ENCODE results near the gene ACOT6. TPM values are rescaled to one million over a fixed set of nuclear protein-coding genes. Genes with fewer than 3 reads are reported as not detected.
"Not testable (repeated sequence)": the region's sequence is repeated elsewhere in the genome, so short reads cannot be mapped to it uniquely, and the experiment has no call there.

Gene ACOT6
- total and polyA plus RNA-seq, 2 experiments from 2014 or later: not detected

DNA sequence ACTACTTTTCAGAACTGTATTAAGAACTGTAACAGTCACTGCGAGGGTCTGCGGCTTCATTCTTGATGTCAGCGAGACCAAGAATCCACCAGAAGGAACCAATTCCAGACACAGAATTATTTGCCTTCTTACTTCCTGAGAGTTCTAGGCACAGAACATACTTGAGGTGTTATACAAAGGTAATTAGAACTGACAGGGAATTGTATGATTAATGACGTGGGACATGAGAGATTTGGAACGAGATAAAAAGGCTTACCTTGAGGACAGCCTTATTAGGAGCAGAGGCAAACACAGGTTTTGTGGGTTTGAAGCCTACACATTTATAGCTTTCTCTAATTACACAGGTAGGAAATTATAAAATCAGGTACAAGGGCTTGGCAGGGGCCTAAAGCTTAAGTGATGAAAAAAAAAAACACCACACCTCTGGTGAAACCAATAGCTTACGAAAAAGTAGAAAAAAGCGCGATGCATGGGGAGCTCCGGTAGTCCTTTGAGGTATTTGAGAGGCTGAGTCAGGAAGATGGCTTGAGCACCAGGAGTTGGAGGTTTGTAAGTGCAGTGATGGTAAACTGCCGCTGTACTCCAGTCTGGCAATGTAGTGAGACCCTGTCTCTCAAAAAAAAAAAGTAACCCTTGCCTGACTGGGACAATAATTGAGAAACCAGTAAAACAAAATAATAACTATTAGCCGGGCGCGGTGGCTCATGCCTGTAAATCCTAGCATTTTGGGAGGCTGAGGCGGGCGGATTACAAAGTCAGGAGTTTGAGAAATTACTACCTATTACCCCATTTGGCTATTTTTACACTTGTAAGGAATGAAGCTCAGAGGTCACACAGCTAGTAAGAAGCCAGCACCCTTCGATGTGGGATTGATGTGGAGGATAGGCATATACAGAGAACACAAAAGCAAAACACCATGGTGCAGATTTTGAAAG is 44.1 kb upstream of the ACOT6 start:
- peaks cover 20% of the 10 kb centered on the region for H3K79me2 ChIP-seq
- H4K20me1 ChIP-seq (ENCODE audit: insufficient read depth, poor library complexity, severe bottlenecking): no peaks in the 10 kb centered on the region
- H3K4me2 ChIP-seq: peak overlapping the region; percentile 82
- peak overlapping the region; percentile 71 for H3K4me3 ChIP-seq
- no peak for TF ChIP-seq EZH2phosphoT487 (IDR thresholded peaks at IDR 0.05; ENCODE audit: low read depth, severe bottlenecking, unreplicated experiment)
- no peak for TF ChIP-seq EZH2 (IDR thresholded peaks at IDR 0.05; ENCODE audit: borderline replicate concordance)
- TF ChIP-seq, protein P1, sequence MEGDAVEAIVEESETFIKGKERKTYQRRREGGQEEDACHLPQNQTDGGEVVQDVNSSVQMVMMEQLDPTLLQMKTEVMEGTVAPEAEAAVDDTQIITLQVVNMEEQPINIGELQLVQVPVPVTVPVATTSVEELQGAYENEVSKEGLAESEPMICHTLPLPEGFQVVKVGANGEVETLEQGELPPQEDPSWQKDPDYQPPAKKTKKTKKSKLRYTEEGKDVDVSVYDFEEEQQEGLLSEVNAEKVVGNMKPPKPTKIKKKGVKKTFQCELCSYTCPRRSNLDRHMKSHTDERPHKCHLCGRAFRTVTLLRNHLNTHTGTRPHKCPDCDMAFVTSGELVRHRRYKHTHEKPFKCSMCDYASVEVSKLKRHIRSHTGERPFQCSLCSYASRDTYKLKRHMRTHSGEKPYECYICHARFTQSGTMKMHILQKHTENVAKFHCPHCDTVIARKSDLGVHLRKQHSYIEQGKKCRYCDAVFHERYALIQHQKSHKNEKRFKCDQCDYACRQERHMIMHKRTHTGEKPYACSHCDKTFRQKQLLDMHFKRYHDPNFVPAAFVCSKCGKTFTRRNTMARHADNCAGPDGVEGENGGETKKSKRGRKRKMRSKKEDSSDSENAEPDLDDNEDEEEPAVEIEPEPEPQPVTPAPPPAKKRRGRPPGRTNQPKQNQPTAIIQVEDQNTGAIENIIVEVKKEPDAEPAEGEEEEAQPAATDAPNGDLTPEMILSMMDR (IDR thresholded peaks at IDR 0.05; ENCODE audit: poor library complexity): no peak
- H3K9me2 ChIP-seq (replicated peaks; ENCODE audit: insufficient read depth): no peaks in the 10 kb centered on the region
- DNase-seq (ENCODE audit: low spot score): peak; percentile 30
- H3K27ac ChIP-seq: peak overlapping the region; percentile 100
- peaks cover 13% of the 10 kb centered on the region for H3K4me1 ChIP-seq (ENCODE audit: insufficient read depth)
- H2AFZ ChIP-seq: peak overlapping the region; percentile 92
- 64% methylated on average over 16 of the region's 16 CpGs for WGBS (ENCODE audit: low lambda C conversion rate, missing lambda C conversion rate)
- H3K27me3 ChIP-seq: no peaks in the 10 kb centered on the region
- no peaks in the 10 kb centered on the region for H3K9me3 ChIP-seq (ENCODE audit: low read depth)
- no peaks in the 10 kb centered on the region for H3K36me3 ChIP-seq (replicated peaks; ENCODE audit: insufficient read depth, low read depth)

DNA sequence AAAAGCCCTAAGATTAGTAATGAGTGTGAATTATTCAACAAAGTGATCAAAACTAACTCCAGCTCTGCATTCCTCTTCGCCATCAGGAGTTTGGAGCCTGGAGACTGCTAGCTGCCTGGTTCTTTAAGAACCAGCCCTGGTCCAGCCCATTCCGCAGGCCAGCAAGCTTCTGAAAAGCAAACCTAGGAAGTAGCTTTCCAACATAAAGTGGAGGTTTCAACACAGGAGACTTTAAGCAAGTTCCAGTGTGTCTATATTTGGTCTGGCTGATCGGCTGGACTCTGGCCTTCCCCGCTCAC is 43.5 kb upstream of the ACOT6 start:
- Histone ChIP-seq H2AFZ (peak overlapping the region; percentile 92), H3K79me2 (peaks cover 20% of the 10 kb centered on the region), H3K4me2 (peak overlapping the region; percentile 82), H3K4me1 (ENCODE audit: insufficient read depth) (peaks cover 13% of the 10 kb centered on the region), H3K4me3 (peak overlapping the region; percentile 71), H3K27ac (peak overlapping the region; percentile 100)
- not testable (repeated sequence) for H4K20me1 ChIP-seq (ENCODE audit: insufficient read depth, poor library complexity, severe bottlenecking); H3K27me3 ChIP-seq; DNase-seq (ENCODE audit: low spot score); H3K9me3 ChIP-seq (ENCODE audit: low read depth); H3K9me2 ChIP-seq (replicated peaks; ENCODE audit: insufficient read depth); H3K36me3 ChIP-seq (replicated peaks; ENCODE audit: insufficient read depth, low read depth)
- 30% methylated on average over 4 of the region's 4 CpGs for WGBS (ENCODE audit: low lambda C conversion rate, missing lambda C conversion rate)

DNA sequence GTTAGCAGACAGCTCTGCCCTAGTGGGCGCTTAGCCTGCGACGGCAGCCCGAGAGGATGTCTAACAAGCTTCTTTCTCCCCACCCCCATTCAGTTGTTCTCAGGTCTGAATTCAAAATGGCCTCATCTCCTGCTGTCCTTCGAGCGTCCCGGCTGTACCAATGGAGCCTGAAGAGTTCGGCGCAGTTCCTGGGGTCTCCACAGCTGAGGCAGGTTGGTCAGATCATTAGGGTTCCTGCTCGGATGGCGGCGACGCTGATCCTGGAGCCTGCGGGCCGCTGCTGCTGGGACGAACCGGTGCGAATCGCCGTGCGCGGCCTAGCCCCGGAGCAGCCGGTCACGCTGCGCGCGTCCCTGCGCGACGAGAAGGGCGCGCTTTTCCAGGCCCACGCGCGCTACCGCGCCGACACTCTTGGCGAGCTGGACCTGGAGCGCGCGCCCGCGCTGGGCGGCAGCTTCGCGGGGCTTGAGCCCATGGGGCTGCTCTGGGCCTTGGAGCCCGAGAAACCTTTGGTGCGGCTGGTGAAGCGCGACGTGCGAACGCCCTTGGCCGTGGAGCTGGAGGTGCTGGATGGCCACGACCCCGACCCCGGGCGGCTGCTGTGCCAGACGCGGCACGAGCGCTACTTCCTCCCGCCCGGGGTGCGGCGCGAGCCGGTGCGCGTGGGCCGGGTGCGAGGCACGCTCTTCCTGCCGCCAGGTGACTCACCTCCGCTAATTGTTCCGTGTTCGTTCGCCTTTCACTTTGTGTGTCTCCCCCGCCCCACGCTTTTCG is 42.9 kb upstream of the ACOT6 start, which contains the start of gene ACOT2:
TSS of gene ACOT2 (plus strand) at position 29 of the 774 bp plus-strand sequence. CDS start at position 57, 28 bp downstream.
- Histone ChIP-seq H3K4me2 (peak within 1 kb of the TSS; percentile 82), H3K4me1 (ENCODE audit: insufficient read depth) (peaks cover 13% of the 10 kb centered on the region), H3K4me3 (peak within 1 kb of the TSS; percentile 71), H3K79me2 (peaks cover 20% of the 10 kb centered on the region), H2AFZ (peak within 1 kb of the TSS; percentile 92), H3K27ac (peak within 1 kb of the TSS; percentile 100)
- 33% methylated on average over 35 of the region's 83 CpGs for WGBS (ENCODE audit: low lambda C conversion rate, missing lambda C conversion rate)
- peak; percentile 92 for DNase-seq (ENCODE audit: low spot score)
- not testable (repeated sequence) for H3K36me3 ChIP-seq (replicated peaks; ENCODE audit: insufficient read depth, low read depth); H3K9me2 ChIP-seq (replicated peaks; ENCODE audit: insufficient read depth); H4K20me1 ChIP-seq (ENCODE audit: insufficient read depth, poor library complexity, severe bottlenecking); H3K9me3 ChIP-seq (ENCODE audit: low read depth); H3K27me3 ChIP-seq
- peak; percentile 85 for TF ChIP-seq EZH2phosphoT487 (IDR thresholded peaks at IDR 0.05; ENCODE audit: low read depth, severe bottlenecking, unreplicated experiment)

DNA sequence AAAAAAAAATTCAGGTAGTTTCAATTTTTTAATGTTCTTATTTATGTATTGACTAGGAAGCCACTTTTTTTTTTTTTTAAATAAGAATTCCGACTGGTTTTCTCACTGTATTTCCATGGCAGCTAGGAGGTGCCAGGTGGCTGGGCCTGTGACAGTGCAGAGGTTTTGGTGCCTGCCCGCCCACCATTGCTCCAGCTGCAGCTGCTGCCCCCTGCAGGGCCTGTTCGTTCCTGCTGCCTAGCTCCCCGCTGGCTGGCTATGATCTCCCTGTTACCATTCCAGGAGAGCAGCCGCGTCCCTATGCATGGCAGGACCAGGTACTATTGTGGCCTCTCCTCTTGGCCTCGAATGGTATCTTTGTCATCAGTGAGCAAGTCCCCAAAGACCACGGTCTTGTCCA is 41.4 kb upstream of the ACOT6 start:
- H3K9me3 ChIP-seq (ENCODE audit: low read depth); H3K36me3 ChIP-seq (replicated peaks; ENCODE audit: insufficient read depth, low read depth); H3K27ac ChIP-seq; H3K4me3 ChIP-seq; H3K27me3 ChIP-seq; H2AFZ ChIP-seq; H3K9me2 ChIP-seq (replicated peaks; ENCODE audit: insufficient read depth); H3K4me2 ChIP-seq; H4K20me1 ChIP-seq (ENCODE audit: insufficient read depth, poor library complexity, severe bottlenecking): not testable (repeated sequence)
- TF ChIP-seq, protein P1 (IDR thresholded peaks at IDR 0.05; ENCODE audit: poor library complexity): peak; percentile 46
- Histone ChIP-seq H3K4me1 (ENCODE audit: insufficient read depth) (peaks cover 13% of the 10 kb centered on the region), H3K79me2 (peaks cover 20% of the 10 kb centered on the region)
- 49% methylated on average over 8 of the region's 8 CpGs for WGBS (ENCODE audit: low lambda C conversion rate, missing lambda C conversion rate)
- DNase-seq (ENCODE audit: low spot score): peak; percentile 37

DNA sequence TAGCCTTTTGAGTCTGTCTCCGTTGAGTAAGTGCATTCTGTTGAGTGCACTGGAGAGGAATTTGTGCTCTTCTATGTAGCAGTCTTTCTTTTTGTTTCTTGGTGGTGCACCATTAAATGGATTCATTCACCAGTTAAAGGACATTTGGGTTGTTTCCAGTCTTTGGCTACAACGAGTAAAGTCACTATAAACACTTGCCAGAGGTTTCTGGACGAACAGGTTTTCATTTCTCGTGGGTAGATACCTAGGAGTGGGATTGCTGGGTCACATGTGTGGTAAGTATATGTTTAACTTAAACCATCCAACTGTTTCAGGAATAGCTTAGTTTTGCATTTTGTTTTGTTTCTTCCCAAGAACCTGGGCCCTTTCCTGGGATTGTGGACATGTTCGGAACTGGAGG is 39.3 kb upstream of the ACOT6 start:
- H3K4me1 ChIP-seq (ENCODE audit: insufficient read depth); H3K4me3 ChIP-seq; H3K9me2 ChIP-seq (replicated peaks; ENCODE audit: insufficient read depth); DNase-seq (ENCODE audit: low spot score); H3K27me3 ChIP-seq; H4K20me1 ChIP-seq (ENCODE audit: insufficient read depth, poor library complexity, severe bottlenecking); H3K27ac ChIP-seq; H3K4me2 ChIP-seq; H3K36me3 ChIP-seq (replicated peaks; ENCODE audit: insufficient read depth, low read depth); H2AFZ ChIP-seq; H3K79me2 ChIP-seq; H3K9me3 ChIP-seq (ENCODE audit: low read depth): not testable (repeated sequence)
- WGBS (ENCODE audit: low lambda C conversion rate, missing lambda C conversion rate): 88% methylated on average over 5 of the region's 5 CpGs

DNA sequence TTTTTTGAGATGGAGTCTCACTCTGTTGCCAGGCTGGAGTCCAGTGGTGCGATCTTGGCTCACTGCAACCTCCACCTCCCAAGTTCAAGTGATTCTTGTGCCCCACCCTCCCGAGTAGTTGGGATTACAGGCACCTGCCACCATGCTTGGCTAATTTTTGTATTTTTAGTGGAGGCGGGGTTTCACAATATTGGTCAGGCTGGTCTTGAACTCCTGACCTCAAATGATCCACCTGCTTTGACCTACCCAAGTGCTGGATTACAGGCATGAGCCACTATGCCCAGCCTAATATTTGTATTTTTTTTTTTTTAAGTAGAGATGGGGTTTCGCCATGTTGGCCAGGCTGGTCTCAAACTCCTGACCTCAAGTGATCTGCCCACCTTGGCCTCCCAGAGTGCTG is 38.6 kb upstream of the ACOT6 start:
- not testable (repeated sequence) for H3K4me3 ChIP-seq; H3K4me2 ChIP-seq; H3K79me2 ChIP-seq; H3K27me3 ChIP-seq; H3K36me3 ChIP-seq (replicated peaks; ENCODE audit: insufficient read depth, low read depth); H4K20me1 ChIP-seq (ENCODE audit: insufficient read depth, poor library complexity, severe bottlenecking); H2AFZ ChIP-seq; H3K9me3 ChIP-seq (ENCODE audit: low read depth); H3K4me1 ChIP-seq (ENCODE audit: insufficient read depth); DNase-seq (ENCODE audit: low spot score); H3K9me2 ChIP-seq (replicated peaks; ENCODE audit: insufficient read depth); H3K27ac ChIP-seq
- WGBS (ENCODE audit: low lambda C conversion rate, missing lambda C conversion rate): 95% methylated on average over 4 of the region's 4 CpGs

All from hepatocyte (in vitro differentiated cells).